Measurements from ENCODE around the gene OR2A42.
"Not testable (repeated sequence)": the region's sequence is repeated elsewhere in the genome, so short reads cannot be mapped to it uniquely, and the experiment has no call there.

DNA sequence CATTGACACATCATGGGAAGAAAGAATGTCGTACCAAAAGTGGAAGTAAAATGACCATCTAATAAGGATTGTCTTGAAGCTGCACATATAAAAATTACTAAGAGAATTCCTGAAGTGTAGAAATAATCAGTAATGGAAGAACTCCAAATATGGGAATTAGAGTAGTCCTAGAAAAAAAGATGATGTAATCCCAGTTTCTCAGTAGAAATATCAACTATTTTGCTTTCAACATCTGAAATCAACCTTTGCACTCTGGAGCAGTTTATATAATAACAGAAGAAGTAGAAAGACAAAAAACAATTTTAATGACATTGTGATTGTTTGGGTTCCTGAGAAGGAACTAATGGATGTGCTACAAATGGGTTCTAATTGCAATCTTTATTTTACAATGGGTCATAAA lies 6.4 kb downstream of the OR2A42 start:
- not testable (repeated sequence) for TF ChIP-seq CTCF, POLR2A (IDR thresholded peaks at IDR 0.05)

Data from Peyer's patch (tissue), 4 donors.